Gastrocnemius medialis (tissue), 4 donors: ENCODE measurements around the gene KAT8. TPM values are rescaled to one million over a fixed set of nuclear protein-coding genes. Genes with fewer than 3 reads are reported as not detected.

ENCODE experiments used
- ATAC-seq, 2 donors: fragments of 150-250 bp; one replicate each; pipeline ENCODE4 v1.9.1; 2016
- DNase-seq, 2 donors: peaks; one replicate each; pipeline ENCODE4 v3.0.0-alpha.2; 2019
- H3K27ac ChIP-seq, 4 donors: fragments of 200-600 bp; sonication (generic); 1 replicate in 1 of 4; 2 replicates in 3 of 4; pipeline ENCODE4 v1.5.1; 2016 to 2018; ENCODE audit warnings: mild to moderate bottlenecking in 2 of 4, moderate library complexity in 1 of 4
- H3K27me3 ChIP-seq, 3 donors: fragments of 200-600 bp; sonication (generic) in 2 of 3; 1 replicate in 1 of 3; 2 replicates in 2 of 3; pipeline versions ENCODE4 v1.5.1 to v1.6.0; 2016 to 2019; ENCODE audit warnings: mild to moderate bottlenecking in 1 of 3, moderate library complexity in 1 of 3
- H3K36me3 ChIP-seq, 2 donors: fragments of 200-600 bp; sonication (generic) in 1 of 2; one replicate each; pipeline ENCODE4 v1.5.1; 2017 to 2018
- H3K4me1 ChIP-seq, 2 donors: fragments of 200-600 bp; sonication (generic) in 1 of 2; one replicate each; pipeline ENCODE4 v1.5.1; 2016 to 2017; ENCODE audit warnings: mild to moderate bottlenecking in 2 of 2
- H3K4me3 ChIP-seq, 4 donors: fragments of 200-600 bp; sonication (generic) in 3 of 4; 1 replicate in 1 of 4; 2 replicates in 3 of 4; pipeline ENCODE4 v1.5.1; 2016 to 2019; ENCODE audit warnings: mild to moderate bottlenecking in 2 of 4
- H3K9me3 ChIP-seq, 3 donors: fragments of 200-600 bp; sonication (generic) in 2 of 3; 1 replicate in 1 of 3; 2 replicates in 2 of 3; pipeline ENCODE4 v1.5.1; 2016 to 2019
- POLR2A ChIP-seq, 2 donors: fragments of 450-650 bp; IDR thresholded peaks; one replicate each; pipeline ENCODE4 v1.6.1; 2017; ENCODE audit warnings: antibody characterized with exemption in 2 of 2, mild to moderate bottlenecking in 2 of 2, moderate library complexity in 2 of 2
- in situ Hi-C, 4 donors: fragments of 200-750 bp; cut with MboI; loops; one replicate each; pipeline versions ENCODE4 v1.15.0 to v1.8.0; 2017; ENCODE audit warnings: low sequenced_read_pairs in 4 of 4
- intact Hi-C: fragments of 100-400 bp; cut with DNase I; formaldehyde crosslinking; loops from one replicate; pipeline ENCODE4 v1.15.1; 2023; ENCODE audit warnings: low total_unique reads
- total RNA-seq, 4 donors: library from RNA; depleted of rRNA; stranded (reverse); fragments of >200 nt; gene quantifications; one replicate each; pipeline versions ENCODE4 v1.1.0 to v1.2.3, GENCODE V29; 2016
- TF ChIP-seq, protein P1 (sequence below), 5 experiments: fragments of 450-650 bp in 3 of 5; fragments of 200-600 bp in 2 of 5; sonication (generic) in 2 of 5; IDR thresholded peaks in 4 of 5; conservative IDR thresholded peaks in 1 of 5; 1 replicate in 4 of 5; 2 replicates in 1 of 5; pipeline ENCODE4 v1.5.1; 2016 to 2019; ENCODE audit warnings: antibody characterized with exemption in 5 of 5, mild to moderate bottlenecking in 3 of 5, moderate library complexity in 3 of 5

Gene KAT8
- total RNA-seq, 4 donors from 2014 or later, result 44.3 to 102 (median 54.3) TPM

DNA sequence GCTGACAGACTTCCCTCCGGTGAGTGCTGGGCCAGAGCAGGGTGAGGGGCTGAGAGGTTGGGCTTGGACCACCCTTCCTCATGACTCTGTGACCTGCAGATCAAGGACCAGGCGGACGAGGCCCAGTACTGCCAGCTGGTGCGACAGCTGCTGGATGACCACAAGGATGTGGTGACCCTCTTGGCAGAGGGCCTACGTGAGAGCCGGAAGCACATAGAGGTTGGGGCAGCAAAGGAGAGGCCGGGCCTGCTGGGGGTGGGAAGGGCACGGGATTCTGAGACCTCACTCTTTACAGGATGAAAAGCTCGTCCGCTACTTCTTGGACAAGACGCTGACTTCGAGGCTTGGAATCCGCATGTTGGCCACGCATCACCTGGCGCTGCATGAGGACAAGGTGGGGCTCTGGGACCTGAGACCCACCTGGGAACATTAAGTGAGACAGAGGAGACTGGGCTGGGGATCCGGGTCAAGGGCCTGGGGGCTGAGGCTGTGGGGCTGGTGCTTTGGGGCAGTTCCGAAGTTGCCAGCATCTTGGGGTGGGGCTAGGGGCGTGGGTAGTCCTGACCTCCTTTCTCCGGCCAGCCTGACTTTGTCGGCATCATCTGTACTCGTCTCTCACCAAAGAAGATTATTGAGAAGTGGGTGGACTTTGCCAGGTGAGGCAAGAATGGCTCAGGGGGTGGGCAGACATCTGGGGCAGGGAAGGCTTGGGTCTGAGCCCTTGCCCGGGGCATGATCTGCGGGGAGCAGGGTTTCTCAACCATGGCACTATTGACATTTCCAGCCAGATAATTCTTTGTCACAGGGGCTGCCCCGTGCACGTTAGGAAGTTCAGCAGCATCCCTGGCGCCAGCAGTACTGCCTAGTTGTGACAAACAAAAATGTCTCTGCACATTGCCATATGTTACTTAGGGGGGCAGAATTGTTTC lies 7.1 kb upstream of the KAT8 start:
- H3K27ac ChIP-seq, result peak overlapping the region; percentile 85 to 100 (median 97)
- no peaks in the 10 kb centered on the region for H3K9me3 ChIP-seq
- H3K4me1 ChIP-seq, result peaks cover 42 to 50% of the 10 kb centered on the region in 2 donors
- in situ Hi-C loops (no loop called here), intact Hi-C loops (no loop called here)
- H3K36me3 ChIP-seq, result peaks cover 0 to 31% of the 10 kb centered on the region in 2 donors
- DNase-seq (peak in 1 of 2 donors; percentile 40), ATAC-seq (no peak)
- no peaks in the 10 kb centered on the region for H3K27me3 ChIP-seq
- no peak overlapping the region for H3K4me3 ChIP-seq
- TF ChIP-seq, protein P1, sequence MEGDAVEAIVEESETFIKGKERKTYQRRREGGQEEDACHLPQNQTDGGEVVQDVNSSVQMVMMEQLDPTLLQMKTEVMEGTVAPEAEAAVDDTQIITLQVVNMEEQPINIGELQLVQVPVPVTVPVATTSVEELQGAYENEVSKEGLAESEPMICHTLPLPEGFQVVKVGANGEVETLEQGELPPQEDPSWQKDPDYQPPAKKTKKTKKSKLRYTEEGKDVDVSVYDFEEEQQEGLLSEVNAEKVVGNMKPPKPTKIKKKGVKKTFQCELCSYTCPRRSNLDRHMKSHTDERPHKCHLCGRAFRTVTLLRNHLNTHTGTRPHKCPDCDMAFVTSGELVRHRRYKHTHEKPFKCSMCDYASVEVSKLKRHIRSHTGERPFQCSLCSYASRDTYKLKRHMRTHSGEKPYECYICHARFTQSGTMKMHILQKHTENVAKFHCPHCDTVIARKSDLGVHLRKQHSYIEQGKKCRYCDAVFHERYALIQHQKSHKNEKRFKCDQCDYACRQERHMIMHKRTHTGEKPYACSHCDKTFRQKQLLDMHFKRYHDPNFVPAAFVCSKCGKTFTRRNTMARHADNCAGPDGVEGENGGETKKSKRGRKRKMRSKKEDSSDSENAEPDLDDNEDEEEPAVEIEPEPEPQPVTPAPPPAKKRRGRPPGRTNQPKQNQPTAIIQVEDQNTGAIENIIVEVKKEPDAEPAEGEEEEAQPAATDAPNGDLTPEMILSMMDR (IDR thresholded peaks at IDR 0.05 in 4 of 5, conservative IDR thresholded peaks at IDR 0.05 in 1 of 5), result no peak
- no peak for TF ChIP-seq POLR2A (IDR thresholded peaks at IDR 0.05)

DNA sequence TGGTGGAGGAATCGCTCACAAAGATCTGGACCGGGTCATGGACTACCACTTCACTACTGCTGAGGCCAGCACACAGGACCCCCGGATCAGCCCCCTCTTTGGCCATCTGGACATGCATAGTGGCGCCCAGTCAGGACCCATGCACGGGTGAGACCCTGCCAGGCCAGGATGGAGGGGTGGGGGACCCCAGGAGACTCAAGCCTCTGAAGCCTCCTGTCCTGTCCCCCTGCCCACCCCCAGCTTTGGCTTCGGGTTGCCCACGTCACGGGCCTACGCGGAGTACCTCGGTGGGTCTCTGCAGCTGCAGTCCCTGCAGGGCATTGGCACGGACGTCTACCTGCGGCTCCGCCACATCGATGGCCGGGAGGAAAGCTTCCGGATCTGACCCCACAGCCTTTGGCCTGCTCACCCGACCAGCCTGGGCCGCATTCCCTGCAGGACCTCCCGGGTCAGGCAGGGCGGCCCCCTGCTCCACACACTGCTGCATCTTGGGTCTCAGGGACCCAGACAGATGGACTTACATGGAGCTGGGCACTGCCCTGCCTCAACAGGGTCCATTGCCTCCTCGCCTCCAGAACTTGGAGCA lies 5.5 kb upstream of the KAT8 start:
- ATAC-seq, result no peak
- Histone ChIP-seq H3K4me1 (peaks cover 46 to 47% of the 10 kb centered on the region in 2 donors), H3K9me3 (no peaks in the 10 kb centered on the region), H3K27me3 (no peaks in the 10 kb centered on the region), H3K4me3 (no peak overlapping the region), H3K36me3 (peaks cover 0 to 31% of the 10 kb centered on the region in 2 donors), H3K27ac (peak overlapping the region; percentile 66 to 96 (median 84))
- in situ Hi-C loops (no loop called here), intact Hi-C loops (no loop called here)
- no peak for DNase-seq
- TF ChIP-seq, protein P1 (IDR thresholded peaks at IDR 0.05 in 4 of 5, conservative IDR thresholded peaks at IDR 0.05 in 1 of 5), result no peak
- TF ChIP-seq POLR2A (IDR thresholded peaks at IDR 0.05), result no peak

DNA sequence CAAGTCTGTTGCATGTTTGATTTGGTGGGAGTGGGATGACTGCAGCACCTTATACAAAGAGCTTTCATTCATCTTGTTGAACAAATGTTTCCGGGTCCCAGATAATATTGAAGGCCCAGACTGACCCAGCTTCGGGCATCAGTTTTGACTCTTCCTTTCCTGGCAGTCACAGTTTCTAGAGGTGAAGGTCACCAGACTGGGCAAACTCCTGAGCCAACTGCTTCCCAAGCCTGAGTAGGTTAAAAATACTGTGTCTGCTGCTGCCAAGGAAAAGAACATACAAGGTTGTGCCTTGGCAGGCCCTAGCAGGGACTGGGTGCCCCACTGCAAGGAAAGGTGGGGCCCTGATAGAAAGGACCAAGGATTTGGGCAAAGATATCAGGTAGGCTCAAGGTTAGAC lies 4.8 kb upstream of the KAT8 start:
- DNase-seq (peak; percentile 42 to 82), ATAC-seq (peak; percentile 48 to 74)
- peak overlapping the region; percentile 66 to 96 (median 84) for H3K27ac ChIP-seq
- intact Hi-C loops (no loop called here), in situ Hi-C loops (no loop called here)
- H3K9me3 ChIP-seq, result no peaks in the 10 kb centered on the region
- no peak for TF ChIP-seq POLR2A (IDR thresholded peaks at IDR 0.05)
- TF ChIP-seq, protein P1 (IDR thresholded peaks at IDR 0.05 in 4 of 5, conservative IDR thresholded peaks at IDR 0.05 in 1 of 5), result no peak
- H3K36me3 ChIP-seq, result peaks cover 0 to 31% of the 10 kb centered on the region in 2 donors
- peaks cover 45 to 48% of the 10 kb centered on the region in 2 donors for H3K4me1 ChIP-seq
- no peaks in the 10 kb centered on the region for H3K27me3 ChIP-seq
- no peak overlapping the region for H3K4me3 ChIP-seq

DNA sequence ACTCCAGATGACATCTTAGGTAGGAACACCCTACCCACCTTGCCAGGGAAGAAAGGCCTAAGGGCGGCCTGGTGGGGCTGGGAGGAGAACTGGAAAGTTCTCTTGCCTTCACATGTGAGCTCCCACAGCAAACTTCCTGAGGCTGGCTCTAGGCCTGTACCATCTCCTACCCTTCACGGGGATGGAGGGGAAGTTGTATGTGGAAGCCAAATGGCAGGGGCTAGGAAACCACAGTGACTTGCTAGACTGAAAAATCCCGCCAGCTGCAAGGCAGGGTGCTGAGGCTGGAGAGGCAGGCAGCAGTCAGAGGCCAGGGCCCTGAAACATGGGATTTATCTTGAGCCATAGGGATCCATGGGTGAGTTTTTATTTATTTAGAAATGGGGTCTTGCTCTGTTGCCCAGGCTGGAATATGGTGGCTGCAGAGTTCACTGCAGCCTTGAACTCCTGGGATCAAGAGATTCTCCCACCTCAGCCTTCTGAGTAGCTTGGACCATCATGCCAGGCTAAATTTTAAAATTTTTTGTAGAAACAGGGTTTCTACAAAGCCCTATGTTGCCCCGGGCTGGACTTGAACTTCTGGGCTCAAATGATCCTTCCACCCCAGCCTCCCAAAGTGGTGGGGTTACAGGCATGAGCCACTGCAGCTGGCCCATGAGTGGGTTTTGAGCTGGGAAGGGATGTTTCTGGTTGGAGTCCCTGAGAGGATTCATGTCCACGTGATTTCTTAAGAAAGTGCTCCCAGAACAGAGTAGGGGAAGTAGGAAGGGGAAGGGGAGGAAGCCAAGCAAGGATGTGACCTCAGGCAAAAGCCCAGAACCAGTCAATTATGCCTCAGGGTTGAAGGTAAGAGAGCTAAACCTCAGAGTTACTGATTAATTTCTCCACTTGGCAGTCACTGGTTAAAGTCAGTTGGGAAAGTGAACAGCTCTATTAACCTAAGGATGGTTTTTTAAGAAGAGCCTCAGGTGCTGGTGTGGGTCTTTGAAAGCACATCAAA lies 4.0 kb upstream of the KAT8 start:
- Histone ChIP-seq H3K4me3 (no peak overlapping the region), H3K36me3 (peaks cover 0 to 31% of the 10 kb centered on the region in 2 donors), H3K27ac (peak overlapping the region; percentile 66 to 96 (median 84)), H3K4me1 (peaks cover 45 to 53% of the 10 kb centered on the region in 2 donors), H3K27me3 (no peaks in the 10 kb centered on the region), H3K9me3 (no peaks in the 10 kb centered on the region)
- intact Hi-C loops, result no loop called here
- no peak for TF ChIP-seq POLR2A (IDR thresholded peaks at IDR 0.05)
- TF ChIP-seq, protein P1 (IDR thresholded peaks at IDR 0.05 in 4 of 5, conservative IDR thresholded peaks at IDR 0.05 in 1 of 5), result no peak
- ATAC-seq (no peak), DNase-seq (peak in 1 of 2 donors; percentile 46)
- in situ Hi-C loops, result no loop called here
